SK-N-SH (cell line): Measurements from ENCODE around the gene CATSPERB.

Experiments used
- JUND ChIP-seq: IDR thresholded peaks from 2 replicates; pipeline ENCODE4 v1.4.0; 2012
- TF ChIP-seq, protein P1 (sequence below): fragments of 200-600 bp; sonication (generic); IDR thresholded peaks from 2 replicates; pipeline ENCODE4 v1.6.1; 2017; ENCODE audit warnings: antibody characterized with exemption, mild to moderate bottlenecking, moderate library complexity

GRCh38 chr14:91752961-91753360 is 21.1 kb upstream of the CATSPERB start:
- TF ChIP-seq, protein P1, sequence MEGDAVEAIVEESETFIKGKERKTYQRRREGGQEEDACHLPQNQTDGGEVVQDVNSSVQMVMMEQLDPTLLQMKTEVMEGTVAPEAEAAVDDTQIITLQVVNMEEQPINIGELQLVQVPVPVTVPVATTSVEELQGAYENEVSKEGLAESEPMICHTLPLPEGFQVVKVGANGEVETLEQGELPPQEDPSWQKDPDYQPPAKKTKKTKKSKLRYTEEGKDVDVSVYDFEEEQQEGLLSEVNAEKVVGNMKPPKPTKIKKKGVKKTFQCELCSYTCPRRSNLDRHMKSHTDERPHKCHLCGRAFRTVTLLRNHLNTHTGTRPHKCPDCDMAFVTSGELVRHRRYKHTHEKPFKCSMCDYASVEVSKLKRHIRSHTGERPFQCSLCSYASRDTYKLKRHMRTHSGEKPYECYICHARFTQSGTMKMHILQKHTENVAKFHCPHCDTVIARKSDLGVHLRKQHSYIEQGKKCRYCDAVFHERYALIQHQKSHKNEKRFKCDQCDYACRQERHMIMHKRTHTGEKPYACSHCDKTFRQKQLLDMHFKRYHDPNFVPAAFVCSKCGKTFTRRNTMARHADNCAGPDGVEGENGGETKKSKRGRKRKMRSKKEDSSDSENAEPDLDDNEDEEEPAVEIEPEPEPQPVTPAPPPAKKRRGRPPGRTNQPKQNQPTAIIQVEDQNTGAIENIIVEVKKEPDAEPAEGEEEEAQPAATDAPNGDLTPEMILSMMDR, result no peak
- TF ChIP-seq JUND, result no peak
